Peyer's patch (tissue), 4 donors: ENCODE data around the gene USP32.

Experiments used
- CTCF ChIP-seq, 6 experiments: fragments of 450-650 bp in 4 of 6; fragments of 200-600 bp in 2 of 6; sonication (generic) in 1 of 6; IDR thresholded peaks; one replicate each; pipeline ENCODE4 v1.5.1; 2017 to 2019; ENCODE audit warnings: antibody characterized with exemption in 6 of 6, mild to moderate bottlenecking in 3 of 6, moderate library complexity in 1 of 6
- POLR2A ChIP-seq, 2 donors: fragments of 450-650 bp; IDR thresholded peaks; one replicate each; pipeline ENCODE4 v1.5.1; 2017; ENCODE audit warnings: antibody characterized with exemption in 2 of 2, mild to moderate bottlenecking in 2 of 2, moderate library complexity in 2 of 2

GRCh38 chr17:60284709-60285108 is 107.2 kb downstream of the USP32 start:
- TF ChIP-seq POLR2A (IDR thresholded peaks at IDR 0.05) (no peak), CTCF (IDR thresholded peaks at IDR 0.05) (no peak)
